Measurements from ENCODE around the gene METTL6. TPM values are rescaled to one million over a fixed set of nuclear protein-coding genes. Genes with fewer than 3 reads are reported as not detected.
A peak's percentile ranks its signal among the peaks of the same experiment; 100 is the strongest.

Gene METTL6
- total RNA-seq, 1 donor from 2014 or later: 18.9 TPM

DNA sequence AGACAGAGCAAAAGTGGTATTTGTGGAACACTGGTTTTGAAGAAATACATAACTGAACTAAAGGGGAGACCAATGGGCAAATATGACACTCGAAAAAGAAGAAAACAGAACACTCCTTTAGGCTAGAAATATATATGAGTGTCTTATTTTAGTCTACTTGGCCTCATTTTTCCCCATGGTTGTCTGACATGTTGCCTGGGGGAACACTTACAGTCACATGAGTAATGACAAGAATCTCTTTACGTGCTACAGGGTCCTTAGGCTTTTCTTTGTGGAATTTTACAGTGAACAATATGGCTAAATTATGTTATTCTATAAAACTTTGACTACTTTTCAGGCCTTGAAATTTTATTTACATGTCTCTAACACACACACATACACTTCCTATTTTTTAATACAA lies 17.6 kb downstream of the METTL6 start:
- Histone ChIP-seq H3K79me2 (ENCODE audit: insufficient read depth, low read length) (no peaks in the 10 kb centered on the region), H3K4me1 (ENCODE audit: insufficient read depth, low read length) (no peaks in the 10 kb centered on the region), H3K9me3 (ENCODE audit: insufficient read depth, low read depth, low read length) (no peaks in the 10 kb centered on the region), H3K27me3 (ENCODE audit: insufficient read depth, low read length) (no peaks in the 10 kb centered on the region), H3K4me2 (ENCODE audit: low read length) (no peak overlapping the region), H3K9ac (ENCODE audit: low read length) (no peak overlapping the region), H3K4me3 (ENCODE audit: insufficient read depth, low read depth, low read length) (no peak overlapping the region), H3K36me3 (ENCODE audit: insufficient read depth, low read length) (peaks cover 13% of the 10 kb centered on the region), H4K20me1 (ENCODE audit: insufficient read depth, low read length) (no peaks in the 10 kb centered on the region), H2AFZ (ENCODE audit: low read depth, low read length) (no peak overlapping the region), H3K27ac (ENCODE audit: low read depth, low read length) (no peak overlapping the region)
- no peak for FAIRE-seq
- H3K36me3 Mint-ChIP-seq (ENCODE audit: low read depth, unreplicated experiment): peaks cover 28% of the 10 kb centered on the region
- no peak overlapping the region for H3K27ac Mint-ChIP-seq (ENCODE audit: unreplicated experiment)
- H3K9me3 Mint-ChIP-seq (ENCODE audit: unreplicated experiment): no peaks in the 10 kb centered on the region
- H3K4me1 Mint-ChIP-seq (ENCODE audit: low read depth, unreplicated experiment): no peaks in the 10 kb centered on the region
- TF ChIP-seq, protein P1, sequence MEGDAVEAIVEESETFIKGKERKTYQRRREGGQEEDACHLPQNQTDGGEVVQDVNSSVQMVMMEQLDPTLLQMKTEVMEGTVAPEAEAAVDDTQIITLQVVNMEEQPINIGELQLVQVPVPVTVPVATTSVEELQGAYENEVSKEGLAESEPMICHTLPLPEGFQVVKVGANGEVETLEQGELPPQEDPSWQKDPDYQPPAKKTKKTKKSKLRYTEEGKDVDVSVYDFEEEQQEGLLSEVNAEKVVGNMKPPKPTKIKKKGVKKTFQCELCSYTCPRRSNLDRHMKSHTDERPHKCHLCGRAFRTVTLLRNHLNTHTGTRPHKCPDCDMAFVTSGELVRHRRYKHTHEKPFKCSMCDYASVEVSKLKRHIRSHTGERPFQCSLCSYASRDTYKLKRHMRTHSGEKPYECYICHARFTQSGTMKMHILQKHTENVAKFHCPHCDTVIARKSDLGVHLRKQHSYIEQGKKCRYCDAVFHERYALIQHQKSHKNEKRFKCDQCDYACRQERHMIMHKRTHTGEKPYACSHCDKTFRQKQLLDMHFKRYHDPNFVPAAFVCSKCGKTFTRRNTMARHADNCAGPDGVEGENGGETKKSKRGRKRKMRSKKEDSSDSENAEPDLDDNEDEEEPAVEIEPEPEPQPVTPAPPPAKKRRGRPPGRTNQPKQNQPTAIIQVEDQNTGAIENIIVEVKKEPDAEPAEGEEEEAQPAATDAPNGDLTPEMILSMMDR (IDR thresholded peaks at IDR 0.05; ENCODE audit: insufficient read depth, low read depth, low read length): no peak
- TF ChIP-seq EZH2 (IDR thresholded peaks at IDR 0.05; ENCODE audit: insufficient read depth, low read length): no peak
- H3K27me3 Mint-ChIP-seq (ENCODE audit: low read depth, unreplicated experiment): no peaks in the 10 kb centered on the region
- no peak for DNase-seq (ENCODE audit: low read depth)
- H3K4me3 Mint-ChIP-seq (ENCODE audit: unreplicated experiment): no peak overlapping the region

GRCh38 chr3:15409239-15409638 lies 18.1 kb downstream of the METTL6 start:
- no peaks in the 10 kb centered on the region for H3K27me3 ChIP-seq (ENCODE audit: insufficient read depth, low read length)
- H3K9me3 ChIP-seq (ENCODE audit: insufficient read depth, low read depth, low read length): no peaks in the 10 kb centered on the region
- DNase-seq (ENCODE audit: low read depth): no peak
- Mint-ChIP-seq H3K4me3 (ENCODE audit: unreplicated experiment) (no peak overlapping the region), H3K27me3 (ENCODE audit: low read depth, unreplicated experiment) (no peaks in the 10 kb centered on the region), H3K9me3 (ENCODE audit: unreplicated experiment) (no peaks in the 10 kb centered on the region), H3K4me1 (ENCODE audit: low read depth, unreplicated experiment) (no peaks in the 10 kb centered on the region), H3K36me3 (ENCODE audit: low read depth, unreplicated experiment) (peaks cover 27% of the 10 kb centered on the region), H3K27ac (ENCODE audit: unreplicated experiment) (no peak overlapping the region)
- H3K36me3 ChIP-seq (ENCODE audit: insufficient read depth, low read length): peaks cover 9% of the 10 kb centered on the region
- H3K4me1 ChIP-seq (ENCODE audit: insufficient read depth, low read length): no peaks in the 10 kb centered on the region
- TF ChIP-seq, protein P1 (IDR thresholded peaks at IDR 0.05; ENCODE audit: insufficient read depth, low read depth, low read length): no peak
- TF ChIP-seq EZH2 (IDR thresholded peaks at IDR 0.05; ENCODE audit: insufficient read depth, low read length): no peak
- no peak for FAIRE-seq
- H4K20me1 ChIP-seq (ENCODE audit: insufficient read depth, low read length): no peaks in the 10 kb centered on the region
- no peak overlapping the region for H3K9ac ChIP-seq (ENCODE audit: low read length)
- H3K4me3 ChIP-seq (ENCODE audit: insufficient read depth, low read depth, low read length): no peak overlapping the region
- H3K27ac ChIP-seq (ENCODE audit: low read depth, low read length): no peak overlapping the region
- no peaks in the 10 kb centered on the region for H3K79me2 ChIP-seq (ENCODE audit: insufficient read depth, low read length)
- H3K4me2 ChIP-seq (ENCODE audit: low read length): no peak overlapping the region
- H2AFZ ChIP-seq (ENCODE audit: low read depth, low read length): no peak overlapping the region

GRCh38 chr3:15405448-15406050 lies 21.8 kb downstream of the METTL6 start:
- Histone ChIP-seq H3K79me2 (ENCODE audit: insufficient read depth, low read length) (no peaks in the 10 kb centered on the region), H3K4me1 (ENCODE audit: insufficient read depth, low read length) (no peaks in the 10 kb centered on the region), H3K9ac (ENCODE audit: low read length) (no peak overlapping the region), H3K36me3 (ENCODE audit: insufficient read depth, low read length) (no peaks in the 10 kb centered on the region), H2AFZ (ENCODE audit: low read depth, low read length) (no peak overlapping the region), H3K4me2 (ENCODE audit: low read length) (no peak overlapping the region), H3K27ac (ENCODE audit: low read depth, low read length) (no peak overlapping the region), H4K20me1 (ENCODE audit: insufficient read depth, low read length) (no peaks in the 10 kb centered on the region), H3K4me3 (ENCODE audit: insufficient read depth, low read depth, low read length) (no peak overlapping the region), H3K27me3 (ENCODE audit: insufficient read depth, low read length) (no peaks in the 10 kb centered on the region), H3K9me3 (ENCODE audit: insufficient read depth, low read depth, low read length) (no peaks in the 10 kb centered on the region)
- Mint-ChIP-seq H3K4me1 (ENCODE audit: low read depth, unreplicated experiment) (no peaks in the 10 kb centered on the region), H3K36me3 (ENCODE audit: low read depth, unreplicated experiment) (peaks cover 17% of the 10 kb centered on the region), H3K9me3 (ENCODE audit: unreplicated experiment) (no peaks in the 10 kb centered on the region), H3K27me3 (ENCODE audit: low read depth, unreplicated experiment) (no peaks in the 10 kb centered on the region), H3K4me3 (ENCODE audit: unreplicated experiment) (no peak overlapping the region), H3K27ac (ENCODE audit: unreplicated experiment) (no peak overlapping the region)
- DNase-seq (ENCODE audit: low read depth): peak; percentile 43
- no peak for FAIRE-seq
- TF ChIP-seq, protein P1 (IDR thresholded peaks at IDR 0.05; ENCODE audit: insufficient read depth, low read depth, low read length): peak; percentile 72
- no peak for TF ChIP-seq EZH2 (IDR thresholded peaks at IDR 0.05; ENCODE audit: insufficient read depth, low read length)

Measured in astrocyte (in vitro differentiated cells and primary cell).